Measurements from ENCODE around the gene YIPF1.

The YIPF1 gene

GRCh38 chr1:53835491-53835890 is 54.1 kb downstream of the YIPF1 start:
- no peak overlapping the region for H3K4me3 ChIP-seq (replicated peaks; ENCODE audit: low read depth, low read length)
- no peak for DNase-seq (ENCODE audit: extremely low read depth, low read depth)
- TF ChIP-seq CTCF (IDR thresholded peaks at IDR 0.05; ENCODE audit: low read depth, low read length, missing control alignments): no peak

DNA sequence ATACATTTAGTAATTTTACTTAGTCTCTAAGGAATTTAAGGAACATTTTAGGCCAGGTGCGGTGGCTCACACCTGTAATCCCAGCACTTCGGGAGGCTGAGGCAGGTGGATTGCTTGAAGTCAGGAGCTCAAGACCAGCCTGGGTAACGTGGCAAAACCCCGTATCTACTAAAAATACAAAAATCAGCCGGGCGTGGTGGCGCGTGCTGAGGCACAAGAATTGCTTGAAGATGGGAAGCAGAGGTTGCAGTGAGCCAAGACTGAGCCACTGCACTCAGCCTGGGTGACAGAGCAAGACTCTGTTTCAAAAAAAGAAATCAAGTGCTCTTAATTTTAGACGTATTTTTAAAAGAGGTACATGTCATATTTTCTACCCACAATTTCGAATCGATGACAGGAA is 54.8 kb downstream of the YIPF1 start:
- no peak for TF ChIP-seq CTCF (IDR thresholded peaks at IDR 0.05; ENCODE audit: low read depth, low read length, missing control alignments)
- DNase-seq (ENCODE audit: extremely low read depth, low read depth): no peak
- no peak overlapping the region for H3K4me3 ChIP-seq (replicated peaks; ENCODE audit: low read depth, low read length)

DNA sequence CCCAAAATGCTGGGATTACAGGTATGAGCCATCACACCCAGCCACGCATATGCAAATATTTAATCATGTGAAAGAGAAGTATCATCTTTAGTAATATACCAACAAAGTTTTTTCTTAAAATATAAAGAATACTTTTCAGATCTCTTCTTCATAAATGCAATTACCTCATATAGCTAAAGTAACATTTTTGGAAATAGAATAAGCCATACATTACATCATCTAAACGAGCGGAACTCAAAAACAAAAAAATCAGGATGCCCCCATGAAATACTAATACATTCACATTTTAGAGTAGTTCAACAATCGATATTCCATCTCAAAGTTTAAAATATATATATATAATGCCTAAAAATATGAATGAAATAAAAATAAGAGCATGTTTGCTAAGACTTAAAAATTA is 56.2 kb downstream of the YIPF1 start:
- DNase-seq (ENCODE audit: extremely low read depth, low read depth): no peak
- no peak for TF ChIP-seq CTCF (IDR thresholded peaks at IDR 0.05; ENCODE audit: low read depth, low read length, missing control alignments)
- H3K4me3 ChIP-seq (replicated peaks; ENCODE audit: low read depth, low read length): no peak overlapping the region

DNA sequence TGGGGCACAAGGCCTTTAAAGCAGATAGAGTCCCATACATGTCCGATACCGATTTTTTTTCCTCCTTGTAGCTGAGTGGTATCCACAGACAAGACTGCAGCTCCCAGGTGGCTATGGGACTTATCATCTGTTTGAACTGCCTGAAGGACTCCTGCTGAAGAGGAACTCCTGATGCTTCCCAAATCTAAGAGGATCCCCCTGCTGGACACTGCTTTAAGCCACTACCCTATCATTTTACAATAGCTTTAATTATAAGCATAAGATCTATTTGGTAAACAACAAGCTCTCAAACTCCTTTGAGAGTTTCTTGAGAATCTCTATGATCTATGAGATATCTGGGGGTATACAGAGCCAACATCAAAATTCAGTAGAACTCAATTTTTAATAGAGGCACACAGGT is 63.2 kb downstream of the YIPF1 start:
- peak; percentile 44 for TF ChIP-seq CTCF (IDR thresholded peaks at IDR 0.05; ENCODE audit: low read depth, low read length, missing control alignments)
- H3K4me3 ChIP-seq (replicated peaks; ENCODE audit: low read depth, low read length): no peak overlapping the region
- peak; percentile 17 for DNase-seq (ENCODE audit: extremely low read depth, low read depth)

DNA sequence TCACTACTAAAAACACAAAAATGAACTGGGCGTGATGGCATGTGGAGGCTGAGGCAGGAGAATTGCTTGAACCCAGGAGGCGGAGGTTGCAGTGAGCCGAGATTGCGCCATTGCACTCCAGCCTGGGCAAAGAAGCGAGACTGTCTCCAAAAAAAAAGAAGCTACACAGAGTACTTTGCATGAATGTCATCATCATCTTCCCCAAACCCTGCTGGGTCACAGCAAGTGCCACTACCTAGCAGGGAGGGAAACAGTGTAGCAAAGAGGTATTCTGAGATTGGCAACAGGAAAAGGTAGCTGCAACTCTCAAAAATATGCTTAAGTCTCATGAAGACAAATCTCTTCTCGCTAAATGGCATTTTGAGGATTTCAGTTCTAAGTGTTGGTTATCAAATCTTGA is 64.3 kb downstream of the YIPF1 start:
- no peak for DNase-seq (ENCODE audit: extremely low read depth, low read depth)
- no peak overlapping the region for H3K4me3 ChIP-seq (replicated peaks; ENCODE audit: low read depth, low read length)
- TF ChIP-seq CTCF (IDR thresholded peaks at IDR 0.05; ENCODE audit: low read depth, low read length, missing control alignments): no peak

DNA sequence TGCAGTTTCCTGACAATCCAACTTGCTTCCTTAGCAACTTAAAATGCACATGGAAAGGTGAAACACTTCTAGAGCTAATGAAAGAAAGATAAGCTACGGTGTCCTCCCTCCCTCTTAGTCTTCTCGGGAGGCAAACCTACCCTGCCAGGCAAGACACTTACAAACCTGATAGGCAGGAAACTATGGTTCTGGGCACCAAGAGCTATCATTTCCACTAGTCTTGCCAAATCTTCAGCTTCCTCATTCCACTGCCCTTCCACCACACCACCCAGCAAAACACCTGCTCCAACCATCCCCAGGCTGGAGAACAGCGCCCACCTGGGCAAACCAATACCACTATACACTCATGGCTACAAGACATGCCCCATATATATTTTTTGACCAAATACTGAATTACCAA is 66.7 kb downstream of the YIPF1 start:
- H3K4me3 ChIP-seq (replicated peaks; ENCODE audit: low read depth, low read length): no peak overlapping the region
- DNase-seq (ENCODE audit: extremely low read depth, low read depth): no peak
- TF ChIP-seq CTCF (IDR thresholded peaks at IDR 0.05; ENCODE audit: low read depth, low read length, missing control alignments): no peak

DNA sequence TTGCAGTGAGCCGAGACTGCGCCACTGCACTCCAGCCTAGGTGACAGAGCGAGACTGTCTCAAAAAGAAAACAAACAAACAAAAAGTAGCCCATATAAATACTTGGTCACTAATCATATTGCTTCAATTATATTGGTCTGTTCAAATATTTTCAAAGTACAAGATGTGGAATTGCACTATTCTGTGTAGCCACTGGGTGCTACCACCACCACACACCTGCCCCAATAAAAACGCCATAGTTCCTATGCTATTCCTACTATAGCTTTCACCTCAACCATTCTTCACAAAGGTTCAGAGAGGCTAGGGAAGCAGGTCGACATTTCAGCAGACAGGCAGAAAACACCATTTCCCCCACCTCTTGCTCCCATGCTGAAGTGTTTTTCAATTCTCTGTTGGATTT is 68.2 kb downstream of the YIPF1 start:
- DNase-seq (ENCODE audit: extremely low read depth, low read depth): no peak
- no peak overlapping the region for H3K4me3 ChIP-seq (replicated peaks; ENCODE audit: low read depth, low read length)
- TF ChIP-seq CTCF (IDR thresholded peaks at IDR 0.05; ENCODE audit: low read depth, low read length, missing control alignments): no peak

Measured in HFF-Myc (cell line).